H1 (cell line): Measurements from ENCODE around the gene ST3GAL3. TPM values are rescaled to one million over a fixed set of nuclear protein-coding genes. Genes with fewer than 3 reads are reported as not detected.
A peak's percentile ranks its signal among the peaks of the same experiment; 100 is the strongest.

Source experiments
- CTCF ChIA-PET: fragments of 300-600 bp; sonication (Branson Sonifier 250); formaldehyde crosslinking; loops from one replicate; lab custom pipeline; 2021; ENCODE audit not compliant: partially characterized antibody; lab: Charles Lee
- POLR2A ChIA-PET: fragments of 300-600 bp; sonication (Branson Sonifier 250); formaldehyde crosslinking; loops from one replicate; lab custom pipeline; 2021; ENCODE audit warnings: inconsistent platforms; ENCODE audit not compliant: partially characterized antibody; lab: Charles Lee
- DNase-seq, 2 experiments: peaks; one replicate each; pipeline versions ENCODE4 v3.0.0 to v3.0.0-alpha.2; 2010 to 2022; ENCODE audit warnings: low spot score in 2 of 2, low read depth in 1 of 2, mixed read lengths in 1 of 2
- FAIRE-seq: peaks from 2 replicates; lab custom pipeline; 2011; peaks lifted over from hg19 to GRCh38; lab: Jason Lieb, UNC
- H2AFZ ChIP-seq: 2 replicates; pipeline ENCODE4 v1.8.1; 2012; ENCODE audit warnings: low read length, inconsistent platforms
- H2AK5ac ChIP-seq: 2 replicates; pipeline ENCODE4 v1.6.1; 2013; ENCODE audit warnings: low read depth, low read length
- H2BK120ac ChIP-seq: replicated peaks from 2 replicates; pipeline ENCODE3; 2013; ENCODE audit warnings: low read depth, low read length, inconsistent platforms
- H2BK12ac ChIP-seq: 2 replicates; pipeline ENCODE4 v1.6.1; 2013; ENCODE audit warnings: low read depth, low read length
- H2BK15ac ChIP-seq: 2 replicates; pipeline ENCODE4 v1.6.1; 2013; ENCODE audit warnings: low read length
- H2BK20ac ChIP-seq: 2 replicates; pipeline ENCODE4 v1.6.1; 2013; ENCODE audit warnings: low read length
- H2BK5ac ChIP-seq: 2 replicates; pipeline ENCODE4 v1.6.1; 2013; ENCODE audit warnings: low read depth, low read length
- H3K14ac ChIP-seq: 2 replicates; pipeline ENCODE4 v1.6.1; 2013; ENCODE audit warnings: inconsistent platforms; ENCODE audit not compliant: insufficient read length
- H3K18ac ChIP-seq: 2 replicates; pipeline ENCODE4 v1.6.1; 2013; ENCODE audit warnings: low read length; ENCODE audit errors: extremely low read depth
- H3K23ac ChIP-seq: 2 replicates; pipeline ENCODE4 v1.6.1; 2013; ENCODE audit warnings: inconsistent platforms; ENCODE audit not compliant: insufficient read length
- H3K23me2 ChIP-seq: 2 replicates; pipeline ENCODE4 v1.6.1; 2013; ENCODE audit warnings: low read depth, low read length
- H3K27ac ChIP-seq: 2 replicates; pipeline ENCODE4 v1.6.1; 2011; ENCODE audit warnings: low read depth, low read length, inconsistent platforms
- H3K27me3 ChIP-seq, 4 experiments: replicated peaks in 1 of 4; 1 replicate in 1 of 4; 2 replicates in 3 of 4; pipeline versions ENCODE4 v1.6.1 to v1.8.1; 2011 to 2013; ENCODE audit warnings: low read length in 3 of 4, mild to moderate bottlenecking in 3 of 4, inconsistent platforms in 2 of 4, mixed read lengths in 2 of 4, moderate library complexity in 1 of 4; ENCODE audit not compliant: control insufficient read depth in 3 of 4, insufficient read depth in 3 of 4; ENCODE audit errors: extremely low read depth in 1 of 4
- H3K36me3 ChIP-seq, 4 experiments: 2 replicates each; pipeline versions ENCODE4 v1.6.1 to v1.8.1; 2011 to 2013; ENCODE audit warnings: mild to moderate bottlenecking in 4 of 4, low read length in 3 of 4, moderate library complexity in 2 of 4, control low read depth in 1 of 4, inconsistent platforms in 1 of 4; ENCODE audit not compliant: insufficient read depth in 4 of 4, control insufficient read depth in 2 of 4
- H3K4ac ChIP-seq: replicated peaks from 2 replicates; pipeline ENCODE3; 2013; ENCODE audit warnings: low read length, low read depth, mixed read lengths, inconsistent platforms; ENCODE audit not compliant: insufficient read length
- H3K4me1 ChIP-seq, 4 experiments: replicated peaks in 1 of 4; 1 replicate in 1 of 4; 2 replicates in 3 of 4; pipeline versions ENCODE4 v1.6.1 to v1.8.1; 2011 to 2013; ENCODE audit warnings: low read length in 3 of 4, inconsistent platforms in 2 of 4, mixed read lengths in 1 of 4; ENCODE audit not compliant: insufficient read depth in 4 of 4, control insufficient read depth in 3 of 4
- H3K4me2 ChIP-seq, 2 experiments: 2 replicates each; pipeline versions ENCODE4 v1.6.1 to v1.8.1; 2011 to 2013; ENCODE audit warnings: low read depth in 2 of 2, low read length in 2 of 2, control low read depth in 1 of 2, inconsistent platforms in 1 of 2, mild to moderate bottlenecking in 1 of 2; ENCODE audit not compliant: insufficient read depth in 1 of 2
- H3K4me3 ChIP-seq, 4 experiments: fragments of 200-600, 300-600 bp in 1 of 4; sonication (generic), shearing (Covaris generic), sonication (Bioruptor Twin) in 1 of 4; 2 replicates each; pipeline versions ENCODE4 v1.5.1 to v1.8.1; 2011 to 2016; ENCODE audit warnings: low read length in 4 of 4, low read depth in 3 of 4, control low read depth in 2 of 4, inconsistent platforms in 2 of 4, mild to moderate bottlenecking in 2 of 4, mixed read lengths in 1 of 4, moderate library complexity in 1 of 4; ENCODE audit not compliant: insufficient read depth in 2 of 4; ENCODE audit errors: extremely low read depth in 1 of 4
- H3K56ac ChIP-seq: replicated peaks from 2 replicates; pipeline ENCODE3; 2013; ENCODE audit warnings: low read depth, mild to moderate bottlenecking, mixed read lengths, low read length, inconsistent platforms; ENCODE audit not compliant: insufficient read length
- H3K79me1 ChIP-seq: 2 replicates; pipeline ENCODE4 v1.6.1; 2013; ENCODE audit warnings: low read depth, low read length, control low read depth
- H3K79me2 ChIP-seq, 2 experiments: 2 replicates each; pipeline versions ENCODE4 v1.6.1 to v1.8.1; 2012 to 2013; ENCODE audit warnings: low read length in 2 of 2, mild to moderate bottlenecking in 2 of 2, inconsistent platforms in 1 of 2; ENCODE audit not compliant: insufficient read depth in 2 of 2, control insufficient read depth in 1 of 2
- H3K9ac ChIP-seq, 4 experiments: replicated peaks in 1 of 4; 1 replicate in 1 of 4; 2 replicates in 3 of 4; pipeline versions ENCODE4 v1.6.1 to v1.8.1; 2011 to 2013; ENCODE audit warnings: low read depth in 3 of 4, low read length in 3 of 4, control low read depth in 2 of 4, mild to moderate bottlenecking in 2 of 4, moderate library complexity in 2 of 4, inconsistent platforms in 1 of 4; ENCODE audit errors: extremely low read depth in 1 of 4
- H3K9me3 ChIP-seq, 2 experiments: 2 replicates each; pipeline versions ENCODE4 v1.6.1 to v1.8.1; 2012 to 2013; ENCODE audit warnings: mild to moderate bottlenecking in 2 of 2, moderate library complexity in 2 of 2, control low read depth in 1 of 2, inconsistent platforms in 1 of 2, low read depth in 1 of 2, low read length in 1 of 2, mixed read lengths in 1 of 2; ENCODE audit not compliant: insufficient read depth in 2 of 2
- H4K20me1 ChIP-seq, 2 experiments: replicated peaks in 1 of 2; 2 replicates each; pipeline versions ENCODE3 to v1.8.1; 2011 to 2013; ENCODE audit warnings: inconsistent platforms in 2 of 2, low read length in 2 of 2, mild to moderate bottlenecking in 1 of 2; ENCODE audit not compliant: insufficient read depth in 2 of 2, control insufficient read depth in 1 of 2
- H4K5ac ChIP-seq: 2 replicates; pipeline ENCODE4 v1.6.1; 2013; ENCODE audit warnings: low read length, low read depth, mixed read lengths, inconsistent platforms; ENCODE audit not compliant: insufficient read length
- H4K8ac ChIP-seq: 2 replicates; pipeline ENCODE4 v1.8.0; 2013; ENCODE audit warnings: mild to moderate bottlenecking, moderate library complexity, low read length, inconsistent platforms; ENCODE audit not compliant: insufficient read depth; ENCODE audit errors: extremely low read depth
- H4K91ac ChIP-seq: replicated peaks from 2 replicates; pipeline ENCODE3; 2013; ENCODE audit warnings: low read length, mixed read lengths, inconsistent platforms; ENCODE audit not compliant: insufficient read length
- E2F6 ChIP-seq: IDR thresholded peaks from 2 replicates; pipeline ENCODE4 v1.6.1; 2012; ENCODE audit warnings: inconsistent platforms
- GTF2F1 ChIP-seq: IDR thresholded peaks from 2 replicates; pipeline ENCODE4 v1.6.1; 2012; ENCODE audit warnings: low read depth, low read length, improper control_type of control experiment, borderline replicate concordance
- POLR2AphosphoS5 ChIP-seq: IDR thresholded peaks from 2 replicates; pipeline ENCODE4 v1.6.1; 2011; ENCODE audit warnings: low read depth, low read length
- POU5F1 ChIP-seq: IDR thresholded peaks from 2 replicates; pipeline ENCODE4 v1.6.1; 2011; ENCODE audit warnings: low read depth, mild to moderate bottlenecking, low read length, moderate library complexity
- RBBP5 ChIP-seq: IDR thresholded peaks from 2 replicates; pipeline ENCODE4 v1.7.1; 2012; ENCODE audit warnings: low read depth, mild to moderate bottlenecking, inconsistent platforms, low read length, moderate library complexity, borderline replicate concordance
- RNF2 ChIP-seq: fragments of 200-900, 300-1000 bp; sonication (generic); IDR thresholded peaks from 2 replicates; pipeline ENCODE4 v1.7.1; 2016; ENCODE audit warnings: borderline replicate concordance, low read depth, mild to moderate bottlenecking, antibody characterized with exemption, low read length; ENCODE audit not compliant: poor library complexity, severe bottlenecking; ENCODE audit errors: missing control alignments
- SIRT6 ChIP-seq: IDR thresholded peaks from one replicate; pipeline ENCODE4 v1.7.1; 2012; ENCODE audit warnings: low read length, inconsistent platforms
- SIX5 ChIP-seq: IDR thresholded peaks from 2 replicates; pipeline ENCODE4 v1.6.1; 2011; ENCODE audit warnings: mild to moderate bottlenecking, low read depth, low read length
- WGBS, 2 experiments: shearing (Covaris generic) in 1 of 2; methylation state at CpG; one replicate each; pipeline versions ENCODE4 v1.1.6 to v1.1.7; 2013 to 2015; ENCODE audit warnings: low lambda C conversion rate in 2 of 2, mixed read lengths in 2 of 2, inconsistent platforms in 1 of 2, low coverage in 1 of 2, missing lambda C conversion rate in 1 of 2; ENCODE audit not compliant: insufficient replicate concordance in 2 of 2, insufficient coverage in 1 of 2, insufficient read length in 1 of 2; ENCODE audit errors: extremely low coverage in 1 of 2, missing lambda C conversion rate in 1 of 2; 5-methylcytosine and 5-hydroxymethylcytosine counted together
- polyA plus RNA-seq, 7 experiments: library from polyadenylated mRNA; depleted of rRNA in 3 of 7; stranded (reverse) in 5 of 7; unstranded in 2 of 7; fragments of >200 nt in 5 of 7; fragments of 200-250 nt in 2 of 7; gene quantifications; 1 replicate in 5 of 7; 2 replicates in 1 of 7; 4 replicates in 1 of 7; pipeline versions ENCODE4 v1.2.1 to v1.2.3, GENCODE V29; 2011 to 2013; ENCODE audit warnings: missing spikeins in 2 of 7, mixed read lengths in 2 of 7
- total RNA-seq: library from RNA; stranded (reverse); fragmentation: NEBNext Ultra II Directional; extraction: Animal tissue kit (Norgen Biotek cat#: 25700); gene quantifications from 2 replicates; pipeline ENCODE4 v1.2.1, GENCODE V29; 2021

The ST3GAL3 gene
- total and polyA plus RNA-seq, 2 of the 8 experiments (the other 6 are each of a cell fraction or from before 2014, with no cell fraction given): 6.8 to 7.0 TPM

- H3K79me2 ChIP-seq: no peaks in the 10 kb centered on the region
- H3K79me1 ChIP-seq: no peaks in the 10 kb centered on the region
- no peak overlapping the region for H3K27ac ChIP-seq
- peaks cover 0 to 2% of the 10 kb centered on the region in 2 experiments for H4K20me1 ChIP-seq
- H3K9me3 ChIP-seq: no peaks in the 10 kb centered on the region
- H2BK5ac ChIP-seq: peak overlapping the region; percentile 60; the same call in 1 of the 2 replicates
- H3K4me3 ChIP-seq: no peak overlapping the region
- H4K8ac ChIP-seq: no peak overlapping the region
- no peak overlapping the region for H3K9ac ChIP-seq
- H2BK20ac ChIP-seq: no peak overlapping the region
- H3K14ac ChIP-seq: no peak overlapping the region
- no peak overlapping the region; a peak in 1 of 4 replicates for H3K4me2 ChIP-seq
- WGBS, 2 experiments: 85% methylated on average over 13 of the region's 13 CpGs; no CpG with 5 or more reads in 1 of the 2 experiments
- H3K4me1 ChIP-seq: peaks cover 11 to 30% (median 25%) of the 10 kb centered on the region in 4 experiments
- no peak for FAIRE-seq
- H2AK5ac ChIP-seq: peak overlapping the region; percentile 44
- H2BK120ac ChIP-seq: no peak overlapping the region
- DNase-seq: no peak
- H2BK12ac ChIP-seq: peak overlapping the region; percentile 68; the same call in 1 of the 2 replicates
- ChIA-PET CTCF (interaction anchor here (0.7 to 18.6 kb wide), 10 partner anchors 12 to 173 kb away, joined by 3 to 618 read pairs (median 34); partner anchors contain the start of gene IPO13), POLR2A (interaction anchor here (1.4 to 8.0 kb wide), 4 partner anchors 19 to 167 kb away, joined by 3 to 89 read pairs (median 10); no protein-coding TSS in a partner anchor)
- H4K91ac ChIP-seq: no peak overlapping the region
- no peak overlapping the region for H2AFZ ChIP-seq
- no peak overlapping the region for H3K23ac ChIP-seq
- no peaks in the 10 kb centered on the region; a peak in 1 of 8 replicates for H3K36me3 ChIP-seq
- peaks cover 0 to 8% (median 4%) of the 10 kb centered on the region in 4 experiments; a peak in 5 of 7 replicates for H3K27me3 ChIP-seq
- H3K23me2 ChIP-seq: peaks cover 11% of the 10 kb centered on the region; the same call in 1 of the 2 replicates
- no peak overlapping the region for H3K4ac ChIP-seq
- peak overlapping the region; percentile 72; the same call in 1 of the 2 replicates for H2BK15ac ChIP-seq
- no peak overlapping the region; the same call in 1 of the 2 replicates for H3K18ac ChIP-seq
- no peak overlapping the region for H3K56ac ChIP-seq
- no peak overlapping the region for H4K5ac ChIP-seq
- TF ChIP-seq SIRT6: no peak
- no peak for TF ChIP-seq SIX5
- no peak for TF ChIP-seq RBBP5
- TF ChIP-seq GTF2F1: no peak
- TF ChIP-seq RNF2: no peak
- TF ChIP-seq POLR2AphosphoS5: no peak
- no peak for TF ChIP-seq E2F6
- TF ChIP-seq POU5F1: no peak
Observed at GRCh38 chr1:43931711-43932660, 224.7 kb downstream of the ST3GAL3 start.
